Measurements from ENCODE around the gene CPED1. TPM values are rescaled to one million over a fixed set of nuclear protein-coding genes. Genes with fewer than 3 reads are reported as not detected.

CPED1 gene
- total RNA-seq, 2 donors from 2014 or later: 5.3 to 7.3 TPM

DNA sequence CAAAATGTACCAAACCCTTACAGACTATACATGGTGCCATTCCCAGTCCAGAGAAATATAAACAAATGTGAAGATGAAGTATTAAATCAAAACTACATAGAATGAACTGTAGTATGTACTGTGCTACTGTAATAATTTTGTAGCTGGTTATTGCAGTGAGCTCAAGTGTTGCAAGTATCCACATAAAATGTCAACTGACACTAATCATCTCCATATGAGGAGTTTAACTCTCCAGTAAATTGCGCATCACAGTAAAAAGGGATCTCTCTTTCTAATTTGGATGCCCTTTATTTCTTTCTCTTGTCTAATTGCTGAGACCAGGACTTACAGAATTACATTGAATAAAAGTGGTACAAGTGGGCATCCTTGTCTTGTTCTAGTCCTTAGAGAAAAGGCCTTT is 165.5 kb downstream of the CPED1 start:
- H3K27ac ChIP-seq: no peak overlapping the region
- intact Hi-C loops (cut with DNase I): no loop called here
- H3K27me3 ChIP-seq: no peaks in the 10 kb centered on the region
- H3K9me3 ChIP-seq: no peaks in the 10 kb centered on the region
- H3K4me1 ChIP-seq: peaks cover 9% of the 10 kb centered on the region
- ATAC-seq (no peak), DNase-seq (no peak)
- no peak overlapping the region for H3K4me3 ChIP-seq
- WGBS, 2 donors: 96 to 100% methylated on average over 1 of the region's 1 CpG
- no peak for TF ChIP-seq CTCF (IDR thresholded peaks at IDR 0.05)
- no peak for TF ChIP-seq POLR2A (IDR thresholded peaks at IDR 0.05)
- H3K36me3 ChIP-seq (replicated peaks in 1 of 2; ENCODE audit: insufficient read depth in 1 of 2, low read depth in 2 of 2): no peaks in the 10 kb centered on the region

GRCh38 chr7:121156825-121157224 is 168.3 kb downstream of the CPED1 start:
- no peak for DNase-seq
- Histone ChIP-seq H3K4me1 (peaks cover 6% of the 10 kb centered on the region), H3K4me3 (no peak overlapping the region), H3K27me3 (no peaks in the 10 kb centered on the region), H3K36me3 (replicated peaks in 1 of 2; ENCODE audit: insufficient read depth in 1 of 2, low read depth in 2 of 2) (no peaks in the 10 kb centered on the region), H3K27ac (no peak overlapping the region), H3K9me3 (no peaks in the 10 kb centered on the region)
- 61 to 65% methylated on average over 2 of the region's 2 CpGs for WGBS, 2 donors
- no peak for ATAC-seq
- intact Hi-C loops (cut with DNase I): no loop called here
- TF ChIP-seq CTCF (IDR thresholded peaks at IDR 0.05): no peak
- no peak for TF ChIP-seq POLR2A (IDR thresholded peaks at IDR 0.05)

GRCh38 chr7:121157341-121157751 is 168.8 kb downstream of the CPED1 start:
- peaks cover under 1% of the 10 kb centered on the region for H3K4me1 ChIP-seq
- H3K4me3 ChIP-seq: no peak overlapping the region
- TF ChIP-seq CTCF (IDR thresholded peaks at IDR 0.05) (no peak), POLR2A (IDR thresholded peaks at IDR 0.05) (no peak)
- no peak overlapping the region for H3K27ac ChIP-seq
- WGBS, 2 donors: 67 to 70% methylated on average over 4 of the region's 4 CpGs
- H3K27me3 ChIP-seq: no peaks in the 10 kb centered on the region
- DNase-seq (no peak), ATAC-seq (no peak)
- H3K9me3 ChIP-seq: no peaks in the 10 kb centered on the region
- no peaks in the 10 kb centered on the region for H3K36me3 ChIP-seq (replicated peaks in 1 of 2; ENCODE audit: insufficient read depth in 1 of 2, low read depth in 2 of 2)
- intact Hi-C loops (cut with DNase I): no loop called here

DNA sequence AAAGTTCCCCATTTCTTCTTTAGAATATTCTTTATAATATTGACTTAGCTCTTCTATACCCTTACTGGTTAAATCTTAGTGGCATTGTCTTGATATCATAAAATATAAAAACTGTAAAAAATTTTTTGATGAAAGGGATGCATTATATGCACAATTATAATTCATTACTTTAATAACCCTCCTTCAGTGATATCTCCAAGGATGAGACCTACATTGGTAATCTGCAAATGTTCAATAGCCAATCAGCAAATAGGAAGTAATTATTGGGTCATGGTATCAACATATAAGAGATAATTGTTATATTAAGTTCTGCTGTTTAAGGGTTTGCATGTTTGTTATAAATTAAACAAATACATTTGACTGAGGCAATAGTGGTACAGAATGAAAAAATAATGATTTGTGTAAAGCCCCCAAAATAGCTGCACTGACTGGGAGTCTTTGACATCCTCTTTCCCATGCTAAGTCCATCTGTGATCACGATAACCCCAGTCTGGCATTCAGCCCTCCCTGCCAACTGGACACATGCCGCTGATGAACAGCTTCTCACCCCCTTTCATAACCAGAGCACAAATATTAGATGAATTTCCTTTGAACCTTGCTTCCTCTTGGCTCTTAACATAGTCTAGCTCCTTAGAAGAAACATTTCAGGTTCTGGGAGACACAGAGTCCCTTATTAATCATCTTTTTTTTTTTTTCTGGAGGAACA is 169.5 kb downstream of the CPED1 start:
- 32 to 51% methylated on average over 2 of the region's 2 CpGs for WGBS, 2 donors
- peak; percentile 80 for ATAC-seq
- no peak for TF ChIP-seq CTCF (IDR thresholded peaks at IDR 0.05)
- no peak for TF ChIP-seq POLR2A (IDR thresholded peaks at IDR 0.05)

DNA sequence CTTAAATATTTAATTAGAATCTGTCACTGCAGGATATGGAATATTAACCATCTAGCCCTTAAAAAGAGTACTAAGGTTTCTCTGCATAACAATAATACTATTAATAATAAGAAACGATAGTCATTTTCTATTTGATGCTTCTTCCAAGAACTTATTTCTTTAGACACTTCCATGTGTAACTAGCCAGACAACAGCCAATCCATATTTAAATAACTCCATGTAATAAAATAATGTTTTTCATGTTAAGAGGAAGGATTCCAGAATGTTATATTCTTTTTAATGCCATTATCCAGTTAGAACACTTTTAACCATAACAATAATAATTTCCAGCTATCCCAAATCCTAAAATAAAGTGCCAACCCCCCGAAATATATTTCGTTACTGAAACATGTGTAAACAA is 170.2 kb downstream of the CPED1 start:
- Histone ChIP-seq H3K9me3 (no peaks in the 10 kb centered on the region), H3K4me3 (no peak overlapping the region), H3K27ac (no peak overlapping the region), H3K4me1 (no peaks in the 10 kb centered on the region), H3K27me3 (no peaks in the 10 kb centered on the region), H3K36me3 (replicated peaks in 1 of 2; ENCODE audit: insufficient read depth in 1 of 2, low read depth in 2 of 2) (no peaks in the 10 kb centered on the region)
- WGBS, 2 donors: 63 to 70% methylated on average over 3 of the region's 3 CpGs
- no peak for TF ChIP-seq POLR2A (IDR thresholded peaks at IDR 0.05)
- no peak for ATAC-seq
- DNase-seq: no peak
- intact Hi-C loops (cut with DNase I): no loop called here

More for the DNA sequence above, 169.5 kb downstream of the CPED1 start:
- H3K36me3 ChIP-seq (replicated peaks in 1 of 2; ENCODE audit: insufficient read depth in 1 of 2, low read depth in 2 of 2): no peaks in the 10 kb centered on the region
- H3K4me3 ChIP-seq: no peak overlapping the region
- intact Hi-C loops (cut with DNase I): no loop called here
- no peaks in the 10 kb centered on the region for H3K9me3 ChIP-seq
- H3K4me1 ChIP-seq: no peaks in the 10 kb centered on the region
- no peaks in the 10 kb centered on the region for H3K27me3 ChIP-seq
- DNase-seq: peak; percentile 57 to 83 (median 72)
- no peak overlapping the region for H3K27ac ChIP-seq

All from body of pancreas (tissue), 4 donors.